Karpas-422 (cell line): ENCODE measurements around the gene LBHD2. TPM values are rescaled to one million over a fixed set of nuclear protein-coding genes. Genes with fewer than 3 reads are reported as not detected.
A peak's percentile ranks its signal among the peaks of the same experiment; 100 is the strongest.

Experiments
- DNase-seq: peaks from one replicate; pipeline ENCODE4 v3.0.0-alpha.2; 2015
- H2AFZ ChIP-seq: fragments of 200-600 bp; sonication (generic); 2 replicates; pipeline ENCODE4 v1.6.1; 2014; ENCODE audit warnings: antibody characterized with exemption, low read length, mixed read lengths
- H3K27ac ChIP-seq: fragments of 200-600 bp; sonication (generic); 2 replicates; pipeline ENCODE4 v1.5.1; 2014; ENCODE audit warnings: mild to moderate bottlenecking, low read length, moderate library complexity
- H3K27me3 ChIP-seq: fragments of 200-600 bp; sonication (generic); 2 replicates; pipeline ENCODE4 v1.6.1; 2014; ENCODE audit warnings: low read length, mixed read lengths
- H3K36me3 ChIP-seq: fragments of 200-600 bp; sonication (generic); 2 replicates; pipeline ENCODE4 v1.6.1; 2014; ENCODE audit warnings: low read length, mixed read lengths; ENCODE audit not compliant: insufficient read depth
- H3K4me1 ChIP-seq: fragments of 200-600 bp; sonication (generic); 2 replicates; pipeline ENCODE4 v1.6.1; 2014; ENCODE audit warnings: mild to moderate bottlenecking, low read length, mixed read lengths
- H3K4me2 ChIP-seq: fragments of 200-600 bp; sonication (generic); 2 replicates; pipeline ENCODE4 v1.6.1; 2014; ENCODE audit warnings: low read length, low read depth, mild to moderate bottlenecking; ENCODE audit not compliant: poor library complexity, severe bottlenecking
- H3K4me3 ChIP-seq: fragments of 200-600 bp; sonication (generic); 2 replicates; pipeline ENCODE4 v1.5.1; 2014; ENCODE audit warnings: mild to moderate bottlenecking, antibody characterized with exemption, low read length, mixed read lengths
- H3K79me2 ChIP-seq: fragments of 200-600 bp; sonication (generic); 2 replicates; pipeline ENCODE4 v1.6.1; 2014; ENCODE audit warnings: mild to moderate bottlenecking, low read length, mixed read lengths
- H3K9ac ChIP-seq: fragments of 200-600 bp; sonication (generic); 2 replicates; pipeline ENCODE4 v1.6.0; 2014; ENCODE audit warnings: low read length
- H3K9me2 ChIP-seq: fragments of 200-600 bp; sonication (generic), shearing (Covaris generic); replicated peaks from 2 replicates; pipeline ENCODE4 v1.6.0; 2014; ENCODE audit warnings: mild to moderate bottlenecking, low read length, moderate library complexity; ENCODE audit not compliant: insufficient read depth
- H3K9me3 ChIP-seq: fragments of 300-700, 200-600 bp; sonication (generic); 2 replicates; pipeline ENCODE4 v1.6.1; 2014; ENCODE audit warnings: low read length, mixed read lengths
- H4K20me1 ChIP-seq: fragments of 200-600 bp; sonication (generic); 2 replicates; pipeline ENCODE4 v1.6.1; 2014; ENCODE audit warnings: mild to moderate bottlenecking, antibody characterized with exemption, low read length, low read depth; ENCODE audit not compliant: insufficient read depth
- total RNA-seq: library from RNA; depleted of rRNA; stranded (reverse); fragments of >200 nt; shearing (Covaris generic); gene quantifications from 2 replicates; pipeline ENCODE4 v1.2.3, GENCODE V29; 2014; ENCODE audit warnings: low replicate concordance

The LBHD2 gene
- total RNA-seq, 1 experiment from 2014 or later = not detected

DNA sequence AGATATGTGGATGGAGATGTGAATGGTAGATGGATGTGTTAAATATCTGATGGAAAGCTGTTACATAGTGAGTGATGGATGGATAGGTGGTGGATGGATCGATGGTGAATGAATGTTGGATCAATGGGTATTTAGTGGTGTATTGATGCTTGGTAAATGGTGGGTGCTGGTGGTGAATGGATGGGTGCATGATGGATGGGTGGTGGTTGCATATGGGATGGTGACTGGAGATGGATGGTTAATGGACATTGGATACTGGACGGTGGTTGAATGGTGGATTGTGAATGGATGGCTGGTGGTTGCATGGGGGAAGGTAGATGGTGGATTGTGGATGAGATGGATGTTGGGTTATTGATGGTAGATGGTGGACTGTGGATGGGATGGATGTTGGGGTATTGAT, 2.1 kb upstream of the LBHD2 start:
- no peak for DNase-seq
- Histone ChIP-seq H2AFZ (no peak overlapping the region), H3K9me2 (no peaks in the 10 kb centered on the region), H3K27ac (no peak overlapping the region), H3K4me1 (no peaks in the 10 kb centered on the region), H3K79me2 (no peaks in the 10 kb centered on the region), H3K9me3 (no peaks in the 10 kb centered on the region), H3K27me3 (no peaks in the 10 kb centered on the region), H4K20me1 (no peaks in the 10 kb centered on the region), H3K36me3 (no peaks in the 10 kb centered on the region), H3K4me2 (no peak overlapping the region), H3K4me3 (no peak overlapping the region), H3K9ac (no peak overlapping the region)

DNA sequence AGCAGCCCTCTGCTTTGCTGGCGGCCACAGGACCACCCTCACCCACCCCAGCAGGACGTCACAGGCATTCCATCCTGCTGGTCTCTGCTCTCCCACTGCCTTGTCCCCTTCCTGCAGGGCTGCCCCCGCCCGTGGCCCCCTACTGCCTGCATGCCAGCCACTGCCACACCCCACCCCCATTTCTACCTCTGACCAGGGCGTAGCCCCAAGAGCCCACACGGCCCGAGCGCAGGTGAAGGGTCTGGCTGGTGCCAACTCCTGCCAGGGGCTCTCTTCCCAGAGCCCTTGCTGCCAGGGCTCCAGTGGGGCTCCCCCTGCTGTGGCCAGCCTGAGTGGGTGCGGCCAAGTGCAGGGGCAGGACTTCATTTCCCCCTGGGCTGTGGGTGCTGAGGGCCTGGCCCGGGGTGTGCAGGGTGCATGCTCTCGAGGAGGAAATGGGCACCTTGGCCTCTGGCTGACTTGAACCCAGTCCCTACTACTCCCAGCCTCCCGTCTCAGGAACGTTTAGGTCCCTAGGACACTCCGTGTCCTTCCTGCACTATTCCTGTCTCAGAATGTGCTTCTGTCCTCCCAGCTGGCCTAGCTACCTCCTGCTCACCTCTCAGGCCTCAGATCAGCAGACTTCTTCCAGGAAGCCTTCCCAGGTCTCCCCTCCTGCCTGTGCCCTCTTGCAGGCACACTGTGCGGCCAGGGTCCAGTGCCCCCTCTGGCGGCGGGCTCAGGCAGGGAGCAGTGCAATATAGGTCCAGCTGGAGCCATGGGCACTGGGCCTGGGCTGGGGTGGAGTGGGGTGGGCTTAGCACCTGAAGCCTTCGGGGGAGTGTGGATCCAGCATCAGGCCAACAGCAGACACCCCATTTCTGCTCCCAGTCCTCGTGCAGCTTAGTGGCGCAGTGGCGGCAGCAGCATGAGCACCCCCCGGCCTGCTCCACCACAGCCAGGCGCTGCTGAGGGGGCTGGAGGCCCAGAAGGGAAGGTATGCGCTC, 1.4 kb downstream of the LBHD2 start:
- no peak overlapping the region for H3K4me2 ChIP-seq
- H3K27me3 ChIP-seq = no peaks in the 10 kb centered on the region
- H3K4me1 ChIP-seq = peaks cover 6% of the 10 kb centered on the region
- no peaks in the 10 kb centered on the region for H3K9me2 ChIP-seq
- H3K4me3 ChIP-seq = no peak overlapping the region
- H3K79me2 ChIP-seq = no peaks in the 10 kb centered on the region
- H3K36me3 ChIP-seq = no peaks in the 10 kb centered on the region
- no peaks in the 10 kb centered on the region for H4K20me1 ChIP-seq
- no peak overlapping the region for H2AFZ ChIP-seq
- no peak for DNase-seq
- no peaks in the 10 kb centered on the region for H3K9me3 ChIP-seq
- no peak overlapping the region for H3K27ac ChIP-seq
- H3K9ac ChIP-seq = no peak overlapping the region

DNA sequence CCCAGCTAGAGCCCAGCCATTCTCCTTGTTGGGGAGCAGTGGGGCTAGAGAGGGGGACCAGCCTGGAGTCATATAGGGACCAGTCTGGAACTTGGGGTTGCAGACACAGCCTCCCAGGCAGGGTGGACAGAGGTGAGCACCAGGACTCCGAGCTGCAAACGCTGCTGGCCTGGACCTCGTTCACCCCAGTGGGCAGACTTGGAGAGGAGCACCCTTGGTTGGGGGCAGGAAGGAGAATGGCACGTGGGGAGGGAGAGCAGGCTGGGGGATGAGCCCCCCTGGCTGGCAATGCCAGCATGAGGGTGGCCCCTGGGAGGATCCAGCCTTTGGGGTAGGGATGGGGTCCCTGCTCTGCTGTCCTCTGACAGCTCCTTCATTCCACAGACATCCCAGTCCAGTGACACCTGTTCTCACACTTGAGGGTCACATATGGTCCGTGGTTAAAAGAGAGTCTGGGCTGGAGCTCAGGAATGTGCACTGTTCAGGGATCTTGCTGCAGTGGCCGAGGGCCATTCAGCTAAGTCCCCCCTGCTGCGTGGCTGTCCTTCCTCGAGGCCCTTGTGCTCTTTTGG, 2.8 kb downstream of the LBHD2 start:
- H2AFZ ChIP-seq = no peak overlapping the region

GRCh38 chr14:103087343-103087835, 3.4 kb downstream of the LBHD2 start:
- Histone ChIP-seq H2AFZ (no peak overlapping the region), H4K20me1 (no peaks in the 10 kb centered on the region), H3K4me1 (peaks cover 16% of the 10 kb centered on the region), H3K79me2 (no peaks in the 10 kb centered on the region), H3K9ac (no peak overlapping the region), H3K27ac (no peak overlapping the region), H3K4me3 (no peak overlapping the region), H3K4me2 (no peak overlapping the region), H3K27me3 (no peaks in the 10 kb centered on the region; the same call in 1 of the 2 replicates), H3K9me3 (no peaks in the 10 kb centered on the region), H3K9me2 (no peaks in the 10 kb centered on the region), H3K36me3 (no peaks in the 10 kb centered on the region)
- no peak for DNase-seq

More for the DNA sequence above, 2.8 kb downstream of the LBHD2 start:
- Histone ChIP-seq H3K9me2 (no peaks in the 10 kb centered on the region), H3K9ac (no peak overlapping the region), H3K27me3 (no peaks in the 10 kb centered on the region; the same call in 1 of the 2 replicates), H3K9me3 (no peaks in the 10 kb centered on the region), H4K20me1 (no peaks in the 10 kb centered on the region), H3K36me3 (no peaks in the 10 kb centered on the region), H3K4me1 (peaks cover 15% of the 10 kb centered on the region), H3K79me2 (no peaks in the 10 kb centered on the region), H3K27ac (no peak overlapping the region), H3K4me3 (no peak overlapping the region), H3K4me2 (no peak overlapping the region)
- no peak for DNase-seq

GRCh38 chr14:103088921-103089320, 4.9 kb downstream of the LBHD2 start:
- no peaks in the 10 kb centered on the region for H3K9me3 ChIP-seq
- no peaks in the 10 kb centered on the region; the same call in 1 of the 2 replicates for H3K27me3 ChIP-seq
- no peak overlapping the region for H3K4me2 ChIP-seq

GRCh38 chr14:103089386-103090335, 5.7 kb downstream of the LBHD2 start:
- Histone ChIP-seq H3K9ac (no peak overlapping the region), H3K27ac (no peak overlapping the region), H3K9me3 (no peaks in the 10 kb centered on the region), H3K4me3 (no peak overlapping the region), H3K9me2 (no peaks in the 10 kb centered on the region), H3K27me3 (no peaks in the 10 kb centered on the region; the same call in 1 of the 2 replicates), H3K4me2 (no peak overlapping the region), H3K79me2 (no peaks in the 10 kb centered on the region), H4K20me1 (no peaks in the 10 kb centered on the region), H2AFZ (no peak overlapping the region), H3K4me1 (peaks cover 16% of the 10 kb centered on the region), H3K36me3 (no peaks in the 10 kb centered on the region)
- no peak for DNase-seq

More at GRCh38 chr14:103088921-103089320, 4.9 kb downstream of the LBHD2 start:
- Histone ChIP-seq H3K27ac (no peak overlapping the region), H3K79me2 (no peaks in the 10 kb centered on the region), H4K20me1 (no peaks in the 10 kb centered on the region), H2AFZ (no peak overlapping the region), H3K4me1 (peaks cover 16% of the 10 kb centered on the region), H3K9ac (no peak overlapping the region), H3K4me3 (no peak overlapping the region), H3K9me2 (no peaks in the 10 kb centered on the region), H3K36me3 (no peaks in the 10 kb centered on the region)
- DNase-seq = no peak

DNA sequence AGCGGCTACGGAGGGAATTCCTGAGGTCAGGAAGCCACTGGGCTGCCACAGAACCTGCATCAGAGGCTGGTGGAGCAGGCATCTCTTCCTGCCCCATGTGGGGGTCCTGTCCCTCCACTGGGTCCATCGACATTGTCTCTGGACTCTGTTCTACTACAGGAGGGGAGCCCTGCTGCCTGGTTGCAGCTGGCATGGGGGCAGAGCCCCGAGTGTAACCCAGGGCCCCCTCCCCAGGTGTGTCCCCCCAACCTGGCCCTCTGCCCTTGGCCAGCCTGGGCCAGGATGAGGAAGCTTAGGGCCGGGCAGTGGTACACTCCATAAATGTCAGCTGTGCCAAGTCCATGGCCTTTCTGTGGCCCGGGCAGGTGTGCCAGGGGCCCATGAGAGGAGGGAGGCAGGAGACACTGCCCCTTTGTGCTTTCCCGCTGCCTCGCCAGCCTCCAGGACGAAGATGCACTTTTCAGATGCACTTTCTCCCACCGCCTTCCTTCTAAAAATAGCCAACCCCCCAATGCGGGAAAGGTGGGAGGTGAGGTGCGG, 6.5 kb downstream of the LBHD2 start:
- H3K4me3 ChIP-seq = no peak overlapping the region
- H3K9ac ChIP-seq = no peak overlapping the region

More for the DNA sequence above, 6.5 kb downstream of the LBHD2 start:
- no peaks in the 10 kb centered on the region for H3K9me3 ChIP-seq
- H3K27ac ChIP-seq = no peak overlapping the region
- H3K9me2 ChIP-seq = no peaks in the 10 kb centered on the region
- H3K4me2 ChIP-seq = peak overlapping the region; percentile 54
- no peak overlapping the region for H2AFZ ChIP-seq
- no peaks in the 10 kb centered on the region for H3K79me2 ChIP-seq
- no peaks in the 10 kb centered on the region; the same call in 1 of the 2 replicates for H3K27me3 ChIP-seq
- H3K36me3 ChIP-seq = no peaks in the 10 kb centered on the region
- no peak for DNase-seq
- H3K4me1 ChIP-seq = peaks cover 16% of the 10 kb centered on the region
- 0 out of 2 replicates have a peak, but pooled peaks cover 3% of the 10 kb centered on the region for H4K20me1 ChIP-seq
